ENCODE data around the gene NAALADL1. TPM values are rescaled to one million over a fixed set of nuclear protein-coding genes. Genes with fewer than 3 reads are reported as not detected.

NAALADL1 gene
- total RNA-seq, 1 donor from 2014 or later = 5.3 TPM

DNA sequence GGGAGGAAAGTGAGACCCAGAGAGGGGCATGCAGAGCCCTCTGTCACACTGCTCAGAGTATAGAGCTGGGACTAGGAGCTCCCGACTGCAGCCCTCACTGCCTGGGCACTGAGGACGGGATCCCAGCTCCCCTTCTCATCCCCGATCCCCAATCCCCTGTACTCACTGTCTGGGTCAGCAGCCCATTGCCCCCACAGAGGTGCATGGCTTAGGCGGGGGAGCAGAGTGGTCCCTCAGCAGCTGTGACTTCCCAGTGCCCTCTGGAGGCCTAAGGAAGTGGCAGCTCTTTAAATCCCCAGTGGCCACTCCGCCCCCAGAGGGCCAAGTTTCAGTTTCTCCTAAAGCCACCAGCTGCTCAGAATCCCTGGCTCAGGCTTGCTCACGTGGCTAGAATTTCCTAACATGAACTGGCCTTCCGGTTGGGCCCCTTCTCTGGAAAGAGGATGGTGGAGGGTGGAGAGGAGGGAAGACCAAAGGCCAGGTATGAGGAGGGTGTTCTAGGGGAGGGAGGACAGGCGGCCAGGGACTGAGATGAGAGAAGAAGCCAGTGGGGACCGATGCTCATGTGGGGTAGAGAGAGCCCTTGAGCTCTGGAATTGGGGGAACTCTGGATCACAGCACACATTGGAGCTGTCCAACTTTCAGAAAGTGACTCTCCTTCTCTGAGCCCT lies 61.5 kb downstream of the NAALADL1 start, which contains the start of gene BATF2:
Gene BATF2 (minus strand): TSS at position 262 of the 671 bp plus-strand sequence. CDS start 57 bp downstream, at position 205.
- DNase-seq (peak; percentile 71), ATAC-seq (peak; percentile 92)
- intact Hi-C loops (cut with micrococcal nuclease) = no loop called here

DNA sequence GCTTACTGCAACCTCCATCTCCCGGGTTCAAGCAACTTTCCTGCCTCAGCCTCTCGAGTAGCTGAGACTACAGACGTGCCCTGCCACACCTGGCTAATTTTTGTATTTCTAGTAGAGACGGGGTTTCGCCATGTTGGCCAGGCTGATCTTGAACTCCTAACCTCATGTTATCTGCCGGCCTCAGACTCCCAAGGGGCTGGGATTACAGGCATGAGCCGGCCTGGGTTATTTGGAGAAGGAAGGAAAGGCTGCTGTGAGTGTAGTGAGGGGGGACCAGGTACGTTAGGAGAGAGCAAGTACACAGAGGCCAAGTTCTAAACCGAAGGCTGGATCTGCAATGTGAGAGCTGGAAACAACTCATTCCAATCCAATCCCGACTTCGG lies 62.0 kb downstream of the NAALADL1 start:
- DNase-seq (no peak), ATAC-seq (peak; percentile 28)
- intact Hi-C loops (cut with micrococcal nuclease) = no loop called here

Small RNAs within 50 kb of the gene (microRNA-seq; reads per million reads assigned to microRNA genes)
- gene MIR6879 (ENCODE audit: borderline number of aligned reads) = not detected

Other genes with a start within 250 kb of the NAALADL1 start
- gene MEN1, start 248.0 kb downstream of the NAALADL1 start, total RNA-seq = 9.1 TPM
- gene CDC42BPG, start 213.9 kb downstream of the NAALADL1 start, total RNA-seq = 0.40 TPM
- 52.5 TPM for gene EHD1, start 179.9 kb downstream of the NAALADL1 start, total RNA-seq
- 13.0 TPM for gene ATG2A, start 141.3 kb downstream of the NAALADL1 start, total RNA-seq
- gene PPP2R5B, start 133.9 kb downstream of the NAALADL1 start, total RNA-seq = 18.4 TPM
- gene GPHA2, start 122.7 kb downstream of the NAALADL1 start, total RNA-seq = not detected
- gene MAJIN, start 86.4 kb downstream of the NAALADL1 start, total RNA-seq = not detected
- gene BATF2, start 61.6 kb downstream of the NAALADL1 start, total RNA-seq = 1.2 TPM
- gene ARL2, start 44.4 kb downstream of the NAALADL1 start, total RNA-seq = 115 TPM
- gene SNX15, start 31.1 kb downstream of the NAALADL1 start, total RNA-seq = 19.3 TPM
- gene SAC3D1, start 17.3 kb downstream of the NAALADL1 start, total RNA-seq = 7.5 TPM
- gene CDCA5, start 25.5 kb upstream of the NAALADL1 start, total RNA-seq = 1.3 TPM
- 23.7 TPM for gene ZFPL1, start 25.7 kb upstream of the NAALADL1 start, total RNA-seq
- gene VPS51, start 37.7 kb upstream of the NAALADL1 start, total RNA-seq = 84.8 TPM
- gene TM7SF2, start 53.3 kb upstream of the NAALADL1 start, total RNA-seq = 112 TPM
- 5.5 TPM for gene ZNHIT2, start 59.1 kb upstream of the NAALADL1 start, total RNA-seq
- gene FAU, start 63.6 kb upstream of the NAALADL1 start, total RNA-seq = 724 TPM
- 33.7 TPM for gene MRPL49, start 63.8 kb upstream of the NAALADL1 start, total RNA-seq
- 38.6 TPM for gene SYVN1, start 76.0 kb upstream of the NAALADL1 start, total RNA-seq
- not detected for gene SPDYC, start 111.7 kb upstream of the NAALADL1 start, total RNA-seq
- gene CAPN1, start 123.4 kb upstream of the NAALADL1 start, total RNA-seq = 90.1 TPM
- 3.5 TPM for gene POLA2, start 203.4 kb upstream of the NAALADL1 start, total RNA-seq

Data from left ventricle myocardium superior (tissue), 1 donor.